ENCODE results near the gene FNDC4.

Gene FNDC4

GRCh38 chr2:27464443-27464842 is 30.6 kb downstream of the FNDC4 start:
- Histone ChIP-seq H3K27me3 (replicated peaks; ENCODE audit: control insufficient read depth, insufficient read depth, low read length) (no peaks in the 10 kb centered on the region), H3K4me3 (replicated peaks; ENCODE audit: low read depth, low read length) (no peak overlapping the region), H3K36me3 (ENCODE audit: control insufficient read depth, insufficient read depth, low read length) (0 out of 2 replicates have a peak, but pooled peaks cover 1% of the 10 kb centered on the region)
- no peak for DNase-seq (ENCODE audit: extremely low read depth, insufficient read length)
- TF ChIP-seq CTCF (IDR thresholded peaks at IDR 0.05; ENCODE audit: insufficient read depth, low read length, poor library complexity, severe bottlenecking), result no peak

GRCh38 chr2:27461118-27461517 is 33.9 kb downstream of the FNDC4 start:
- TF ChIP-seq CTCF (IDR thresholded peaks at IDR 0.05; ENCODE audit: insufficient read depth, low read length, poor library complexity, severe bottlenecking), result no peak
- no peak for DNase-seq (ENCODE audit: extremely low read depth, insufficient read length)
- no peak overlapping the region for H3K4me3 ChIP-seq (replicated peaks; ENCODE audit: low read depth, low read length)
- H3K27me3 ChIP-seq (replicated peaks; ENCODE audit: control insufficient read depth, insufficient read depth, low read length), result no peaks in the 10 kb centered on the region
- H3K36me3 ChIP-seq (ENCODE audit: control insufficient read depth, insufficient read depth, low read length), result peaks cover 1% of the 10 kb centered on the region

DNA sequence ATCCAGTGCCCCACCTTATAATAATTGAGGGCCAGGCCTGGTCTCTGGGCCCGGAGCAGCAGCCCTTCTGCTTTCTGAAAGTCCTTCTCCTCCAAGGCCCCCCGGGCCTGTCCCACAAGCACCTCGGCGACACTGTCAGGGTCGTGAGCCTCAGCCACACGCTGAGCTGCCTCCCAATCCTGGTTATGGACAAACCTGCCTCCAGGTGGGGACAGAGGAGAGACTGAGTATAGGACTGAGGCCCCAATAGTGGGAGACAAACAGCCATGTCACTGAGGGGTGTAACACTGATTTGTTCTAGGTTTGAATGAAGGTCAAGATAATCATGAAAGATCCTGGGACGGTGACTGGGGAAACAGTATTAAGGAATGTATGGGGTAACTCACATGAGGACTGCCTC is 41.0 kb downstream of the FNDC4 start:
- TF ChIP-seq CTCF (IDR thresholded peaks at IDR 0.05; ENCODE audit: insufficient read depth, low read length, poor library complexity, severe bottlenecking), result no peak
- Histone ChIP-seq H3K27me3 (replicated peaks; ENCODE audit: control insufficient read depth, insufficient read depth, low read length) (no peaks in the 10 kb centered on the region), H3K36me3 (ENCODE audit: control insufficient read depth, insufficient read depth, low read length) (no peaks in the 10 kb centered on the region; the same call in 1 of the 2 replicates), H3K4me3 (replicated peaks; ENCODE audit: low read depth, low read length) (no peak overlapping the region)
- DNase-seq (ENCODE audit: extremely low read depth, insufficient read length), result no peak

DNA sequence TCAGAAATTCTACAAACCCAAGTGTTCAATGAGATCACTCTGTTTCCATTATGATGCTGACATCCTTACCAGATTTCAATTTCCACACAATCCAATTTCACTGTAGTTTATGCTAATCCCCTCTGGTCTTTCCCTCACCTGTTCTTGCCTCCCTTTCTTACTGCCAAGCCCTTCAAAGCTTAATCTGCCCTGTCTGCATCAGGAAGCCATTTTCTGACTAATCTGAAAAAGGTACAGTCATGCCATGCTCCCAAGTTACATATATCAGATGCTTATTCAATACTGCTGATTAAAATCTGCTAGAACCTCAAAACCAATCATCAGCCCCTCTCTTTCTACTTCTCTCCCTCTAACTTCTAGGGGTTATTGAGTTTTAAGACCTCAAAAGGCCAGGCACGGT is 43.9 kb downstream of the FNDC4 start:
- no peak for TF ChIP-seq CTCF (IDR thresholded peaks at IDR 0.05; ENCODE audit: insufficient read depth, low read length, poor library complexity, severe bottlenecking)
- no peak for DNase-seq (ENCODE audit: extremely low read depth, insufficient read length)
- Histone ChIP-seq H3K36me3 (ENCODE audit: control insufficient read depth, insufficient read depth, low read length) (no peaks in the 10 kb centered on the region), H3K4me3 (replicated peaks; ENCODE audit: low read depth, low read length) (no peak overlapping the region), H3K27me3 (replicated peaks; ENCODE audit: control insufficient read depth, insufficient read depth, low read length) (no peaks in the 10 kb centered on the region)

GRCh38 chr2:27448381-27448780 is 46.6 kb downstream of the FNDC4 start:
- no peak for DNase-seq (ENCODE audit: extremely low read depth, insufficient read length)
- Histone ChIP-seq H3K27me3 (replicated peaks; ENCODE audit: control insufficient read depth, insufficient read depth, low read length) (no peaks in the 10 kb centered on the region), H3K4me3 (replicated peaks; ENCODE audit: low read depth, low read length) (no peak overlapping the region), H3K36me3 (ENCODE audit: control insufficient read depth, insufficient read depth, low read length) (peaks cover 7% of the 10 kb centered on the region)
- no peak for TF ChIP-seq CTCF (IDR thresholded peaks at IDR 0.05; ENCODE audit: insufficient read depth, low read length, poor library complexity, severe bottlenecking)

DNA sequence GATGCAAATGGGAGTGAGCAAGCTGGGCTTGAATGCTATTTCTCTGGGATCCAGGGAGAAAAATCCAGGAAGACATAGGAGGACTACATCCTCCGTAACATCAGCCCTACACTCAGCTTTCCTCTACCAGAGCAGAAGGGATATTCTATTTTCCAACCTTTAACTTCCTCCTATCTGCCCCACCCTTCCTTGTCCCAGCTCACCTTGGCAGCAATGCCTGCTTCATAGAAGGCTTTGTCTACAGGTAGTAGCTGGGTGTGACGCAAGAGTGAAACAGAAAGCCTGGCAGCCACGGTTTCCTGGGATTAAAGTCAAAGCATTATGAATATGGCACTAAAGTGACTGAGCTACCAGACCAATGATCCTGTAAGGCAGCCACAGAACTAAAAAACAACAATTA is 48.9 kb downstream of the FNDC4 start:
- peaks cover 22% of the 10 kb centered on the region for H3K36me3 ChIP-seq (ENCODE audit: control insufficient read depth, insufficient read depth, low read length)
- no peak overlapping the region for H3K4me3 ChIP-seq (replicated peaks; ENCODE audit: low read depth, low read length)
- DNase-seq (ENCODE audit: extremely low read depth, insufficient read length), result no peak
- no peaks in the 10 kb centered on the region for H3K27me3 ChIP-seq (replicated peaks; ENCODE audit: control insufficient read depth, insufficient read depth, low read length)
- no peak for TF ChIP-seq CTCF (IDR thresholded peaks at IDR 0.05; ENCODE audit: insufficient read depth, low read length, poor library complexity, severe bottlenecking)
